Measurements from ENCODE around the gene KNSTRN.

The KNSTRN gene

DNA sequence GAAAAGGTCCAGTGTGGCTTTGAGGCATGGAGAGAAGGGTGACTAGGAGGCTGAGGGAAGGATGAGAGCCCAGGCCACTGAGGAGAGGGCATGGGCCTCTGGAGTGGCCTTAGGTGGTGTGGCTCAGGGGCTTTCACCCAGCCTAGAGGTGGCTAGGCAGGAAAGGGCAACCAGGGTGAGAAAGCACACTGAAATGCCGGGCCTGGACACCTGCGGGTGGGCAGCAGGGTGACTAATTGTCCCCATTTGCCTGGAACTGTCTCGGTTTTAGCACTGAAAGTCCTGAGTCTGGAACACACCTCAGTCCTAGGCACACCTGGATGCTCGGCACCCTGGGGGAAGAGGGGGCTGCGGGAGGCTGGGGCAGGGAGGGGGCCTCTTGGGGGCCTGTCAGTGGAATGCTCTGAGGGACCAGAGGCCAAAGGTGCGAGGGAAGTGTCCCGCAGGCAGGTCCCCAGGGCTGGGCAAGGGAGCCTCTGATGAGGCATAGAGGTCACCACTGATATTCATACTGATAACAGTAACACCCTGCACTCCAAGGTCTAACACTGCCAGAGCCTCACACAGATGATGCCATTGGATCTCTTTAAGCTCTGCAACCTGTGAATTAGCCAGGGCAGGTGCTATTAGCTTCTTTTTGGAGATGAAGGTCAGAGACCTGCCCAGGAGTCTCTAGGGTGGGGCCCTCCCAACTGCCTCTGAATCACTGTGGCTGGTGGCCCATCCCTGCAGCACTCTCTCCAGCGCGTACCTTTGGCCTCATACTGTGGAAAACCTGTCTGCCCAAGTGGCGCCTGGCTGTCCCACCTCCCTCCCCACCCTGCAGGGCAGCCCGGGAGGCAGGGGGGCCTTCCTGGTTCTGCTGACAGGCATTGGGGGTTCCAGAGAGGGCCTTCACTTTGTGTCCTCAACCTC is 34.7 kb upstream of the KNSTRN start:
- Histone ChIP-seq H3K4me1 (ENCODE audit: control insufficient read depth, insufficient read depth, low read length) (peaks cover 5% of the 10 kb centered on the region; the same call in 1 of the 2 replicates), H3K9me3 (ENCODE audit: control insufficient read depth, insufficient read depth, low read depth, low read length) (no peaks in the 10 kb centered on the region), H3K27ac (ENCODE audit: low read depth, low read length) (no peak overlapping the region), H3K36me3 (ENCODE audit: control insufficient read depth, insufficient read depth, low read length) (no peaks in the 10 kb centered on the region), H3K9ac (ENCODE audit: low read length) (no peak overlapping the region), H3K4me3 (ENCODE audit: low read depth, low read length) (no peak overlapping the region), H3K27me3 (ENCODE audit: control insufficient read depth, insufficient read depth, low read length) (no peaks in the 10 kb centered on the region)

- no peak overlapping the region for H3K4me3 ChIP-seq (ENCODE audit: low read depth, low read length)
- no peaks in the 10 kb centered on the region for H3K27me3 ChIP-seq (ENCODE audit: control insufficient read depth, insufficient read depth, low read length)
- H3K9me3 ChIP-seq (ENCODE audit: control insufficient read depth, insufficient read depth, low read depth, low read length): no peaks in the 10 kb centered on the region
- no peak overlapping the region for H3K27ac ChIP-seq (ENCODE audit: low read depth, low read length)
- H3K36me3 ChIP-seq (ENCODE audit: control insufficient read depth, insufficient read depth, low read length): no peaks in the 10 kb centered on the region
- H3K4me1 ChIP-seq (ENCODE audit: control insufficient read depth, insufficient read depth, low read length): peaks cover 5% of the 10 kb centered on the region; the same call in 1 of the 2 replicates
- no peak overlapping the region for H3K9ac ChIP-seq (ENCODE audit: low read length)
Measured at GRCh38 chr15:40348474-40348870, 34.0 kb upstream of the KNSTRN start.

DNA sequence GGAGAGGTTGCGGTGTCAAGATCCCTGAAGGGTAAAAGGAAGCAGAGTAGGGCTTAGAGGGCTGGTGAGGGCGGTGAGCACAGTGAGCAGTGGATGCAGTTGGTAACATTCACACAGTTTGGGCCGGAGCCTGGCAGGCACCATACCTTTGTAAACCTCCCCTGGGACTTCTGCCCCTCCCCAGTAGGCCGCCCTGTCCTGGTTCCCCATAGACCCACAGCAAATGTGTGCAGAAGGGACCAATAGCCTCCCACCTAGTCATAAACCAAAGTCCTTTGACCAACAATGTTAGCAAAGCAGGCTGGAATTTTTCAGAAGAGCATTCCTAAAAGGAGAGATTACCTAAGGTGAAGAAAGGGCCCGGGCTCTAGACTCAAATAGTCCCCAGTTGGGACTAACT is 33.4 kb upstream of the KNSTRN start:
- no peak overlapping the region for H3K9ac ChIP-seq (ENCODE audit: low read length)
- no peaks in the 10 kb centered on the region for H3K27me3 ChIP-seq (ENCODE audit: control insufficient read depth, insufficient read depth, low read length)
- H3K4me1 ChIP-seq (ENCODE audit: control insufficient read depth, insufficient read depth, low read length): peaks cover 12% of the 10 kb centered on the region
- H3K27ac ChIP-seq (ENCODE audit: low read depth, low read length): no peak overlapping the region
- no peaks in the 10 kb centered on the region for H3K9me3 ChIP-seq (ENCODE audit: control insufficient read depth, insufficient read depth, low read depth, low read length)
- no peaks in the 10 kb centered on the region for H3K36me3 ChIP-seq (ENCODE audit: control insufficient read depth, insufficient read depth, low read length)
- H3K4me3 ChIP-seq (ENCODE audit: low read depth, low read length): no peak overlapping the region

DNA sequence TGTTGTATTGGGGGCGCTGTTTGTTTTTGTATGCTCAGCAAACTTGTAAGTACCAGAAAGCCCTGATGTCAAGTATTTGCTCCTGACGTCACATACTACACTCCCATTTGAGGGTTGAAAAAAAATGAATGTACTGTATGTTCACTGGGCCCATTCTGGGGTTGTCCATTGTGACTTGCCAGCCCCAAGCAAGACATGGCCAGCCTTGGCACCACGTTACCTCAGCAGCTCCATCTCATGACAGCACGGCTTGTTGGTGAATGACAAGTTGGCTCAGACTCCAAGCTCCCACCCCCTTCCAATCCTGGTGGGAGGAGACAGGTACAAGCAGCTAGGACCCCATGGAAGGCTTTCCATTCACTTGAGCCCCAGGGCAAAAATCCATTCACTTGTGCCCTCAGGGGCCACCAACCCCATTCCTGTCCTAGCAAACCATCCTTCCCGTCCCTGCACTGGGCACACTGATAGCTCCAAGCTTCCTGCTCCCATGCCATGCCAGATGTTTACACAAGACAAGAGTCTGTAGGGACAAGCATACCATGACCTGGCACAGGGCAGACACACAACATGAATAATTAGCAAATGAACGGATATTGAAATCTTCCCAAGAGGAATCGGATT is 30.1 kb upstream of the KNSTRN start:
- H3K4me1 ChIP-seq (ENCODE audit: control insufficient read depth, insufficient read depth, low read length): peaks cover 17% of the 10 kb centered on the region
- H3K27me3 ChIP-seq (ENCODE audit: control insufficient read depth, insufficient read depth, low read length): peaks cover 21% of the 10 kb centered on the region
- H3K36me3 ChIP-seq (ENCODE audit: control insufficient read depth, insufficient read depth, low read length): no peaks in the 10 kb centered on the region
- H3K9ac ChIP-seq (ENCODE audit: low read length): no peak overlapping the region
- H3K4me3 ChIP-seq (ENCODE audit: low read depth, low read length): no peak overlapping the region
- H3K27ac ChIP-seq (ENCODE audit: low read depth, low read length): no peak overlapping the region
- H3K9me3 ChIP-seq (ENCODE audit: control insufficient read depth, insufficient read depth, low read depth, low read length): no peaks in the 10 kb centered on the region

GRCh38 chr15:40353697-40354096 is 28.8 kb upstream of the KNSTRN start:
- Histone ChIP-seq H3K9ac (ENCODE audit: low read length) (no peak overlapping the region), H3K36me3 (ENCODE audit: control insufficient read depth, insufficient read depth, low read length) (no peaks in the 10 kb centered on the region), H3K27me3 (ENCODE audit: control insufficient read depth, insufficient read depth, low read length) (peaks cover 26% of the 10 kb centered on the region), H3K4me1 (ENCODE audit: control insufficient read depth, insufficient read depth, low read length) (peaks cover 21% of the 10 kb centered on the region), H3K9me3 (ENCODE audit: control insufficient read depth, insufficient read depth, low read depth, low read length) (no peaks in the 10 kb centered on the region), H3K27ac (ENCODE audit: low read depth, low read length) (no peak overlapping the region), H3K4me3 (ENCODE audit: low read depth, low read length) (no peak overlapping the region)

DNA sequence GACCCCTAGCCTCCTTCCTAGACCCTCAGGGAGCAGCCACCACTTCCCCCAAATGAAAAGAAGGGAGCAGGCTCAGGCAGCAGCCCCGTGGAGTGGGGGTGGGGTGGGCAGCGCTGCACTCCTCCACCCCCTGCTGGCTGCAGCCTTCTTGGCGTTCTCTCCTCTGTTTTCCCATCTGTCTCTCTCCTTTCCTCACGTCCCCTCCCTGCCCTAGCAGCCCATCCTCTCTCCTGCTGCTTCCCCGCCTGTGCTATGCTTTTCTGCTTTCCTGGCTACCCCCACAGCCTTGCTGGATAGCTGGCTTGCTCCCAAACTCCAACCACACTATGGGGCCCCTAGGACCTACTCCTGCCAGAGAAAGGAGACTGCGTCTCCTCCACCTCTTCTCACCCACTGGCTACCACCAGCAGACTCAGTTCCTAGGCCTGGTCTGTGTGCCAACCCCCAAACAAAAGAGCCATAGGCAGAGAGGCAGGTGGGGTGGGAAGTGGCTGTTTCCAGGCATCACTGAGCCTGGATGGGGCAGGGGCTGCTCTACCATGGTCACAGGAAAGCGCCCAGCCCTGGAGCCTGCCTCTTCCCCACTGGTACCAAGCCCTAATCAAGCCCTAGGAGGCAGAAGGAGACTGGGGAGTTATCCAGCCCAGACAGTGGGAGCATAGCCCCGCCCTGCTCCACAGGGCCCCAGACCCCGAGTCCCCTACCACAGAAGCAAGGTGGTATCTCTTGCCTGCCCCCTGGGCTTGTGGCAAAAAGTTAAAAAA is 27.9 kb upstream of the KNSTRN start:
- Histone ChIP-seq H3K9me3 (ENCODE audit: control insufficient read depth, insufficient read depth, low read depth, low read length) (no peaks in the 10 kb centered on the region), H3K27ac (ENCODE audit: low read depth, low read length) (no peak overlapping the region), H3K36me3 (ENCODE audit: control insufficient read depth, insufficient read depth, low read length) (no peaks in the 10 kb centered on the region), H3K4me3 (ENCODE audit: low read depth, low read length) (no peak overlapping the region), H3K27me3 (ENCODE audit: control insufficient read depth, insufficient read depth, low read length) (peaks cover 34% of the 10 kb centered on the region), H3K4me1 (ENCODE audit: control insufficient read depth, insufficient read depth, low read length) (peaks cover 25% of the 10 kb centered on the region), H3K9ac (ENCODE audit: low read length) (no peak overlapping the region)

- H3K27me3 ChIP-seq (ENCODE audit: control insufficient read depth, insufficient read depth, low read length): peaks cover 47% of the 10 kb centered on the region
- peaks cover 25% of the 10 kb centered on the region for H3K4me1 ChIP-seq (ENCODE audit: control insufficient read depth, insufficient read depth, low read length)
- no peak overlapping the region for H3K4me3 ChIP-seq (ENCODE audit: low read depth, low read length)
- H3K9ac ChIP-seq (ENCODE audit: low read length): no peak overlapping the region
- no peaks in the 10 kb centered on the region for H3K36me3 ChIP-seq (ENCODE audit: control insufficient read depth, insufficient read depth, low read length)
- H3K27ac ChIP-seq (ENCODE audit: low read depth, low read length): no peak overlapping the region
- no peaks in the 10 kb centered on the region for H3K9me3 ChIP-seq (ENCODE audit: control insufficient read depth, insufficient read depth, low read depth, low read length)
Measured at GRCh38 chr15:40355976-40356585, 26.4 kb upstream of the KNSTRN start.

DNA sequence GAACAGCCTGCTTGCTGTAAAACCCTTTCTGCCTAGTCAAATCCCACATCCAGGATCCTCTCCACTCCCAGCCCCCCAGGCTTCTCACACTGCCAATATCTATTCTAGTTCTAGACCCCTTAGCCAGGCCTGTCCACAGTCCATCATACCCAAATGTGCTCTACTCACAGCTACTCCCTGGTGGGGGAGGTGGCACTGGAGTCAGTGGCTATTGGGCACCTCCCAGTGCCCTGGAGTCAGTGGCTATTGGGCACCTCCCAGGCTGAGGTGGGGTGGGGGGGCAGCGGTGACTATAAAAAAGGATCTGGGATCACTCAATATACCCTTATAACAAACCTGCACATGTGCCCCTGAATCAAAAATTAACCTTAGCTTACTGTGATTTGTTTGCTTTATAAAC is 25.3 kb upstream of the KNSTRN start:
- Histone ChIP-seq H3K9me3 (ENCODE audit: control insufficient read depth, insufficient read depth, low read depth, low read length) (no peaks in the 10 kb centered on the region), H3K4me3 (ENCODE audit: low read depth, low read length) (peak overlapping the region; percentile 80), H3K27ac (ENCODE audit: low read depth, low read length) (no peak overlapping the region), H3K27me3 (ENCODE audit: control insufficient read depth, insufficient read depth, low read length) (peaks cover 57% of the 10 kb centered on the region), H3K4me1 (ENCODE audit: control insufficient read depth, insufficient read depth, low read length) (peaks cover 25% of the 10 kb centered on the region), H3K36me3 (ENCODE audit: control insufficient read depth, insufficient read depth, low read length) (no peaks in the 10 kb centered on the region), H3K9ac (ENCODE audit: low read length) (no peak overlapping the region)

- Histone ChIP-seq H3K27ac (ENCODE audit: low read depth, low read length) (no peak within 1 kb of the TSS), H3K9ac (ENCODE audit: low read length) (peak within 1 kb of the TSS; percentile 59)
Measured at GRCh38 chr15:40357723-40358470, 24.6 kb upstream of the KNSTRN start, which contains the start of gene DISP2. TSS of gene DISP2 (plus strand) at chr15:40358219. CDS start at chr15:40358322, 103 bp downstream.

More at GRCh38 chr15:40357723-40358470, 24.6 kb upstream of the KNSTRN start, which contains the start of gene DISP2:
- Histone ChIP-seq H3K4me1 (ENCODE audit: control insufficient read depth, insufficient read depth, low read length) (peaks cover 25% of the 10 kb centered on the region), H3K36me3 (ENCODE audit: control insufficient read depth, insufficient read depth, low read length) (no peaks in the 10 kb centered on the region), H3K9me3 (ENCODE audit: control insufficient read depth, insufficient read depth, low read depth, low read length) (no peaks in the 10 kb centered on the region), H3K4me3 (ENCODE audit: low read depth, low read length) (peak within 1 kb of the TSS; percentile 80), H3K27me3 (ENCODE audit: control insufficient read depth, insufficient read depth, low read length) (peaks cover 60% of the 10 kb centered on the region)
